Neuron (in vitro differentiated cells): Measurements from ENCODE around the gene CLCA1.

Experiments
- H2AFZ ChIP-seq: one replicate; pipeline ENCODE4 v1.6.1; 2013; ENCODE audit warnings: low read depth, mild to moderate bottlenecking, inconsistent platforms, low read length, moderate library complexity
- H3K27me3 ChIP-seq: one replicate; pipeline ENCODE4 v1.6.1; 2013; ENCODE audit warnings: low read length; ENCODE audit not compliant: insufficient read depth
- H3K36me3 ChIP-seq: one replicate; pipeline ENCODE4 v1.6.1; 2013; ENCODE audit warnings: low read length; ENCODE audit not compliant: insufficient read depth
- H3K4me1 ChIP-seq: one replicate; pipeline ENCODE4 v1.6.1; 2013; ENCODE audit warnings: low read length; ENCODE audit not compliant: insufficient read depth
- H3K4me3 ChIP-seq: 2 replicates; pipeline ENCODE4 v1.5.1; 2013; ENCODE audit warnings: mild to moderate bottlenecking, low read length, moderate library complexity
- H3K9me3 ChIP-seq: one replicate; pipeline ENCODE4 v1.6.1; 2013; ENCODE audit warnings: low read length

Gene CLCA1

GRCh38 chr1:86520789-86521521 lies 52.2 kb downstream of the CLCA1 start:
- no peak overlapping the region for H3K4me3 ChIP-seq
- H3K27me3 ChIP-seq = no peaks in the 10 kb centered on the region
- H3K36me3 ChIP-seq = no peaks in the 10 kb centered on the region
- peaks cover 3% of the 10 kb centered on the region for H3K9me3 ChIP-seq
- H2AFZ ChIP-seq = no peak overlapping the region
- H3K4me1 ChIP-seq = no peaks in the 10 kb centered on the region

GRCh38 chr1:86521522-86521891 lies 52.8 kb downstream of the CLCA1 start:
- Histone ChIP-seq H3K4me1 (no peaks in the 10 kb centered on the region), H3K9me3 (peaks cover 3% of the 10 kb centered on the region), H3K36me3 (no peaks in the 10 kb centered on the region), H2AFZ (no peak overlapping the region), H3K27me3 (no peaks in the 10 kb centered on the region), H3K4me3 (no peak overlapping the region)

- Histone ChIP-seq H3K36me3 (no peaks in the 10 kb centered on the region), H3K27me3 (no peaks in the 10 kb centered on the region), H3K4me1 (no peaks in the 10 kb centered on the region), H3K4me3 (no peak overlapping the region), H2AFZ (no peak overlapping the region), H3K9me3 (peaks cover 3% of the 10 kb centered on the region)
Measured at GRCh38 chr1:86522240-86522639, 53.5 kb downstream of the CLCA1 start.

GRCh38 chr1:86523670-86524354 lies 55.1 kb downstream of the CLCA1 start:
- no peaks in the 10 kb centered on the region for H3K27me3 ChIP-seq
- peaks cover 3% of the 10 kb centered on the region for H3K9me3 ChIP-seq
- H3K36me3 ChIP-seq = no peaks in the 10 kb centered on the region
- H3K4me3 ChIP-seq = no peak overlapping the region
- no peaks in the 10 kb centered on the region for H3K4me1 ChIP-seq
- H2AFZ ChIP-seq = no peak overlapping the region

- Histone ChIP-seq H3K9me3 (peaks cover 3% of the 10 kb centered on the region), H3K4me3 (no peak overlapping the region), H3K36me3 (no peaks in the 10 kb centered on the region), H2AFZ (no peak overlapping the region), H3K4me1 (no peaks in the 10 kb centered on the region), H3K27me3 (no peaks in the 10 kb centered on the region)
Measured at GRCh38 chr1:86527306-86527705, 58.6 kb downstream of the CLCA1 start.

- Histone ChIP-seq H3K4me3 (no peak overlapping the region), H3K36me3 (no peaks in the 10 kb centered on the region), H3K9me3 (no peaks in the 10 kb centered on the region), H3K27me3 (no peaks in the 10 kb centered on the region), H2AFZ (no peak overlapping the region), H3K4me1 (no peaks in the 10 kb centered on the region)
Measured at GRCh38 chr1:86530211-86530845, 61.6 kb downstream of the CLCA1 start.

- Histone ChIP-seq H2AFZ (no peak overlapping the region), H3K9me3 (no peaks in the 10 kb centered on the region), H3K4me1 (no peaks in the 10 kb centered on the region), H3K27me3 (no peaks in the 10 kb centered on the region), H3K4me3 (no peak overlapping the region), H3K36me3 (no peaks in the 10 kb centered on the region)
Measured at GRCh38 chr1:86537928-86538695, 69.4 kb downstream of the CLCA1 start.

GRCh38 chr1:86538775-86539174 lies 70.0 kb downstream of the CLCA1 start:
- H3K9me3 ChIP-seq = no peaks in the 10 kb centered on the region
- no peak overlapping the region for H2AFZ ChIP-seq
- H3K4me1 ChIP-seq = no peaks in the 10 kb centered on the region
- no peaks in the 10 kb centered on the region for H3K36me3 ChIP-seq
- no peaks in the 10 kb centered on the region for H3K27me3 ChIP-seq
- H3K4me3 ChIP-seq = no peak overlapping the region

GRCh38 chr1:86541859-86542258 lies 73.1 kb downstream of the CLCA1 start:
- Histone ChIP-seq H3K27me3 (no peaks in the 10 kb centered on the region), H3K9me3 (no peaks in the 10 kb centered on the region), H3K36me3 (no peaks in the 10 kb centered on the region)

GRCh38 chr1:86542631-86543030 lies 73.9 kb downstream of the CLCA1 start:
- no peaks in the 10 kb centered on the region for H3K9me3 ChIP-seq
- H3K4me3 ChIP-seq = no peak overlapping the region
- no peaks in the 10 kb centered on the region for H3K4me1 ChIP-seq
- no peak overlapping the region for H2AFZ ChIP-seq
- H3K27me3 ChIP-seq = no peaks in the 10 kb centered on the region
- no peaks in the 10 kb centered on the region for H3K36me3 ChIP-seq

More at GRCh38 chr1:86541859-86542258, 73.1 kb downstream of the CLCA1 start:
- H2AFZ ChIP-seq = no peak overlapping the region
- no peak overlapping the region for H3K4me3 ChIP-seq
- H3K4me1 ChIP-seq = no peaks in the 10 kb centered on the region

- Histone ChIP-seq H3K4me1 (no peaks in the 10 kb centered on the region), H3K36me3 (no peaks in the 10 kb centered on the region), H3K27me3 (no peaks in the 10 kb centered on the region), H3K9me3 (no peaks in the 10 kb centered on the region), H3K4me3 (no peak within 1 kb of the TSS), H2AFZ (no peak within 1 kb of the TSS)
Measured at GRCh38 chr1:86546787-86547221, 78.1 kb downstream of the CLCA1 start, which contains the start of gene CLCA4. Gene CLCA4, plus strand, starts transcription at chr1:86547078. Its CDS starts 42 bp downstream, at chr1:86547120.

GRCh38 chr1:86548839-86549238 lies 80.1 kb downstream of the CLCA1 start:
- Histone ChIP-seq H3K27me3 (no peaks in the 10 kb centered on the region), H3K4me1 (no peaks in the 10 kb centered on the region), H2AFZ (no peak overlapping the region), H3K4me3 (no peak overlapping the region), H3K36me3 (no peaks in the 10 kb centered on the region), H3K9me3 (no peaks in the 10 kb centered on the region)
